Gastrocnemius medialis (tissue), 4 donors: ENCODE data around the gene NRM.

Experiments used
- CTCF ChIP-seq, 5 experiments: fragments of 450-650 bp in 3 of 5; fragments of 200-600 bp in 2 of 5; sonication (generic) in 2 of 5; IDR thresholded peaks in 4 of 5; conservative IDR thresholded peaks in 1 of 5; 1 replicate in 4 of 5; 2 replicates in 1 of 5; pipeline ENCODE4 v1.5.1; 2016 to 2019; ENCODE audit warnings: antibody characterized with exemption in 5 of 5, mild to moderate bottlenecking in 3 of 5, moderate library complexity in 3 of 5
- POLR2A ChIP-seq, 2 donors: fragments of 450-650 bp; IDR thresholded peaks; one replicate each; pipeline ENCODE4 v1.6.1; 2017; ENCODE audit warnings: antibody characterized with exemption in 2 of 2, mild to moderate bottlenecking in 2 of 2, moderate library complexity in 2 of 2

GRCh38 chr6:30685157-30686008 is 5.4 kb downstream of the NRM start:
- no peak for TF ChIP-seq CTCF (IDR thresholded peaks at IDR 0.05 in 4 of 5, conservative IDR thresholded peaks at IDR 0.05 in 1 of 5)
- TF ChIP-seq POLR2A (IDR thresholded peaks at IDR 0.05): no peak
